Fibroblast of the aortic adventitia (primary cell): Measurements from ENCODE around the gene GNA15. TPM values are rescaled to one million over a fixed set of nuclear protein-coding genes. Genes with fewer than 3 reads are reported as not detected.
A peak's percentile ranks its signal among the peaks of the same experiment; 100 is the strongest.

ENCODE experiments used
- DNase-seq: peaks from one replicate; pipeline ENCODE4 v3.0.0-alpha.2; 2010; ENCODE audit warnings: low read depth
- H3K4me3 ChIP-seq: 2 replicates; pipeline ENCODE4 v1.5.1; 2011; ENCODE audit warnings: low read depth, mild to moderate bottlenecking, control low read depth, low read length, moderate library complexity
- CTCF ChIP-seq: IDR thresholded peaks from 2 replicates; pipeline ENCODE4 v1.5.1; 2011; ENCODE audit warnings: mild to moderate bottlenecking, low read length, control low read depth, inconsistent platforms; ENCODE audit not compliant: insufficient read depth
- total RNA-seq: library from RNA; depleted of rRNA; stranded (reverse); fragments of >200 nt; gene quantifications from 2 replicates; pipeline ENCODE4 v1.2.3, GENCODE V29; 2012; ENCODE audit warnings: low replicate concordance

Gene GNA15
- total RNA-seq, 1 donor = not detected

DNA sequence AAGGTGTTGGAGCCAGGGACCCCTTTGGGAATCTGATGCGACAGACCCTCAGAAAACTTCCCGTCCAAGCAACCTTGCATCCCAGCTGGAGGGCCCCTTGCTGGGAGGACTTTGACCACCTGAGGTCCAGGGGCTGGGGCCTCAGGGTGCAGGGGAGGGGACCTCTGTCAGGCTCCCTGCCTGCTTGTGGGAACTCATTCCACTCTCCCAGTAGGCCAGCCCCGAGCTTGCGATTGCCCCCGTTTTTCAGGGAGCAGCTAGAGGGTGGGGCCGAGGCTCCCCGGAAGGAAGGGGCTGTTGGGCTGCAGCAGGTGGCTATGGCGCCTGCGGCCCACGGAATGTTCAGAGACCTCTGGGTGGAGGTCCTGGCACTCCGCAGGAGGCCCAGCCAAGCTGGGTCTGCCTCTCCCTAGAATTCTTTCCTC lies 38.9 kb upstream of the GNA15 start:
- peak overlapping the region; percentile 89 for H3K4me3 ChIP-seq
- DNase-seq = no peak
- TF ChIP-seq CTCF = no peak

DNA sequence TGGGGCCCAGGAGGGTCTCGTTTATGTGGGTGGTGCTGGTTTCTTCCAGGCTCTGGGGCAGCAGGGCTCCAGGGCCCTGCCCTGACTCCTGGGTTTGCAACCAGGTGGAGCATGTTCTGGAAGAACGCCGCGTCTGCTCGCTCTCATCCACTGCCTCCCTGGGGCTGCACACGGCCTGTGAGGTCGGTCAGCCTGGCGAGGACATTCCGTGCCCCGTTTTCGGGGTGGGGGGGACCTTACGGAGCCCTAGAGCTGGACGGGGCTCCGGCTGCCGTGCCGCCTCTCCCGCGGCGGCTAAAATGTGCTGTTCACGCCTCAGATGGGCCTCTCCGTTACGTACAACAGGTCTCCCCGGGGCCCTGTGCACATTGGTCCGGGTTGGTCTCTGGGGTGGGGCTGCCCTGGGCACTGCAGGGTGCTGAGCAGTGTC lies 38.4 kb upstream of the GNA15 start:
- TF ChIP-seq CTCF = no peak
- DNase-seq = no peak
- H3K4me3 ChIP-seq = peak overlapping the region; percentile 89

- DNase-seq = peak; percentile 51
- H3K4me3 ChIP-seq = peak overlapping the region; percentile 89
- TF ChIP-seq CTCF = peak; percentile 40
Observed at GRCh38 chr19:3098141-3098514, 37.7 kb upstream of the GNA15 start.

DNA sequence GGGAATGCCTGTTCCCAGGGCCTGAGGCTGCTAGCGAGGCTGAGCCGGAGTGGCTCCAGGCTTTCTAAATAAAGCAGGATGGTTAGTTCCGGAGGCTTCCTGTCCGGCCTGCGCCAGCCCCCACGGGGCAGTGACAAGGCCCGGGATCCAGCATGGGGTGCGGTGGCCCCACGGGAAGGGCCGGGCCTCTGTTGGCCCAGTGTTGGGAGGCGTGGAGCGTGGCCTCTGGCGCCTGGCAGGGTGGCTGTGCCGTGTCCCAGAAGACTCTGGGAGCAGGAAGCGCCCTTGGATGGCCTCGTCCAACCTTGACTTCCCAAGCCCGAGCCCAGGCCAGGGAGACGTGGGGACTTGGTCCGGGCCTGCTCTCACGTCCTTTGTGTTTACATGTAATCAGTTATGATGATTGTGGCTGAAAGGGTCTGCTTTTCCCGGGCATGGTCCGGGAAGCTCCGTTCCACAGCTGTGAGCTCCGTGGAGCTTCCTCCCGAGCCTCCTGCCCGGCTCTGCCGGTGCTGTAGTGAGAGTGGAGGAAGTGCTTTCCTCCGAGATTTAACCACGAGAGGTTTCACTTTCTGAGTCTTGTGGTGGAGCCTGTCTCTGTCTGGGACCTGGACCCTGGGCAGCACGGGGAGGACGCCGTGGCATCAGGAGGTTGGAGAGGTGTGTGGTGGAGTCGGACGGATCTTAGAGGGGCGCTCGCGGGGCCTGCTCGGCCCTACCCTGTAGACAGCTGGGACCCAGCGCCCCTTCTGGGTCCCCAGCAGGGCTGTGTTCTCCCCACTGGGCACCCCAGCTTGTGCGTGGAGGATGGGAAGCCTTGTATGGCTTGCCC lies 37.1 kb upstream of the GNA15 start:
- DNase-seq = peak; percentile 38
- peak overlapping the region; percentile 89 for H3K4me3 ChIP-seq
- TF ChIP-seq CTCF = no peak

GRCh38 chr19:3099347-3100145 lies 36.3 kb upstream of the GNA15 start:
- no peak for DNase-seq
- peak overlapping the region; percentile 89 for H3K4me3 ChIP-seq
- TF ChIP-seq CTCF = no peak

- no peak for TF ChIP-seq CTCF
- DNase-seq = no peak
Observed at GRCh38 chr19:3100331-3100730, 35.5 kb upstream of the GNA15 start.

More at GRCh38 chr19:3100331-3100730, 35.5 kb upstream of the GNA15 start:
- H3K4me3 ChIP-seq = no peak overlapping the region
